HepG2 (cell line): ENCODE data around the gene FAM222B. TPM values are rescaled to one million over a fixed set of nuclear protein-coding genes. Genes with fewer than 3 reads are reported as not detected.

Experiments used
- ATAC-seq: fragments of 200-7000 bp; cut with Tn5 transposase; 3 replicates; pipeline ENCODE4 v1.9.1; 2020; ENCODE audit warnings: mild to moderate bottlenecking, moderate library complexity
- BruUV-seq: library from RNA; stranded (reverse); fragments of 400-500 nt; replicated peaks from 2 replicates; lab custom pipeline; 2021; lab: Mats Ljungman, UMichigan
- CTCF ChIA-PET: fragments of 300-600 bp; formaldehyde crosslinking; extraction: SDS; loops from one replicate; lab custom pipeline; 2021; ENCODE audit warnings: low total read pairs, inconsistent platforms, low intra/inter-chr PET ratio; lab: Yijun Ruan, JAX
- POLR2A ChIA-PET: fragments of 350-600 bp; sonication (Branson Sonifier 250); formaldehyde crosslinking; loops from one replicate; lab custom pipeline; 2020; ENCODE audit warnings: antibody characterized with exemption, inconsistent platforms; lab: Yijun Ruan, JAX
- DNase-seq: peaks from one replicate; pipeline ENCODE4 v3.0.0-alpha.2; 2015; ENCODE audit warnings: low spot score
- FAIRE-seq: peaks from 3 replicates; lab custom pipeline; 2011; peaks lifted over from hg19 to GRCh38; lab: Jason Lieb, UNC
- H2AFZ ChIP-seq: one replicate; pipeline ENCODE4 v1.6.1; 2011; ENCODE audit warnings: low read length, inconsistent platforms
- H3K27ac ChIP-seq: fragments of 300-600 bp; 3 replicates; pipeline ENCODE4 v1.8.0; 2011; ENCODE audit warnings: mixed run types, mild to moderate bottlenecking, mixed read lengths, low read length, inconsistent platforms; ENCODE audit not compliant: insufficient read depth; ENCODE audit errors: extremely low read length
- H3K27me3 ChIP-seq, 2 experiments: fragments of 200-600 bp in 1 of 2; 2 replicates in 1 of 2; 3 replicates in 1 of 2; pipeline versions ENCODE4 v1.6.0 to v1.8.0; 2011; ENCODE audit warnings: low read length in 2 of 2, mild to moderate bottlenecking in 2 of 2, moderate library complexity in 2 of 2, inconsistent platforms in 1 of 2; ENCODE audit not compliant: insufficient read depth in 2 of 2, control insufficient read depth in 1 of 2
- H3K36me3 ChIP-seq, 2 experiments: fragments of 200-600 bp in 1 of 2; replicated peaks in 1 of 2; 2 replicates in 1 of 2; 3 replicates in 1 of 2; pipeline versions ENCODE4 v1.5.1 to v1.8.0; 2011; ENCODE audit warnings: low read length in 2 of 2, inconsistent platforms in 1 of 2; ENCODE audit not compliant: insufficient read depth in 2 of 2, control insufficient read depth in 1 of 2
- H3K4me1 ChIP-seq: 2 replicates; pipeline ENCODE4 v1.5.1; 2012; ENCODE audit warnings: low read length, inconsistent platforms; ENCODE audit not compliant: insufficient read depth
- H3K4me2 ChIP-seq: 2 replicates; pipeline ENCODE4 v1.6.0; 2011; ENCODE audit warnings: low read depth, low read length, inconsistent platforms
- H3K4me3 ChIP-seq, 3 experiments: fragments of 200-600 bp in 1 of 3; sonication (generic), shearing (Covaris generic) in 1 of 3; replicated peaks in 1 of 3; 2 replicates each; pipeline ENCODE4 v1.5.1; 2011 to 2016; ENCODE audit warnings: low read length in 3 of 3, inconsistent platforms in 2 of 3, low read depth in 2 of 3, mild to moderate bottlenecking in 2 of 3, control low read depth in 1 of 3, mixed read lengths in 1 of 3; ENCODE audit not compliant: insufficient read depth in 1 of 3
- H3K79me2 ChIP-seq: one replicate; pipeline ENCODE4 v1.6.1; 2011; ENCODE audit warnings: low read length, inconsistent platforms; ENCODE audit not compliant: insufficient read depth
- H3K9ac ChIP-seq: 2 replicates; pipeline ENCODE4 v1.6.0; 2011; ENCODE audit warnings: mild to moderate bottlenecking, low read depth, low read length, inconsistent platforms; ENCODE audit not compliant: insufficient read depth
- H3K9me3 ChIP-seq: 2 replicates; pipeline ENCODE4 v1.5.1; 2012; ENCODE audit warnings: mild to moderate bottlenecking, low read length
- H4K20me1 ChIP-seq: 2 replicates; pipeline ENCODE4 v1.6.0; 2011; ENCODE audit warnings: inconsistent platforms, mild to moderate bottlenecking, low read length, moderate library complexity; ENCODE audit not compliant: insufficient read depth
- AGO2 ChIP-seq: fragments of 200-400 bp; formaldehyde crosslinking; optimal IDR thresholded peaks from 2 replicates; pipeline ENCODE3; 2017; ENCODE audit warnings: mild to moderate bottlenecking, low read depth, low read length, moderate library complexity
- HOXA7 ChIP-seq: sonication (generic); formaldehyde crosslinking; IDR thresholded peaks from 2 replicates; pipeline ENCODE4 v1.8.1; 2022; ENCODE audit warnings: mild to moderate bottlenecking, missing genetic modification reagents, moderate library complexity
- NFE2 ChIP-seq: sonication (generic); formaldehyde crosslinking; IDR thresholded peaks from 2 replicates; pipeline ENCODE4 v1.4.0; 2020; ENCODE audit warnings: missing genetic modification reagents
- NFIB ChIP-seq: sonication (generic); formaldehyde crosslinking; IDR thresholded peaks from 2 replicates; pipeline ENCODE4 v1.9.0; 2021; ENCODE audit warnings: missing genetic modification reagents, mild to moderate bottlenecking, borderline replicate concordance
- SETDB1 ChIP-seq: sonication (generic); formaldehyde crosslinking; IDR thresholded peaks from 2 replicates; pipeline ENCODE4 v1.5.1; 2020; ENCODE audit warnings: missing genetic modification reagents, mild to moderate bottlenecking, borderline replicate concordance
- ZNF317 ChIP-seq: sonication (generic); formaldehyde crosslinking; IDR thresholded peaks from 2 replicates; pipeline ENCODE4 v1.5.0; 2020; ENCODE audit warnings: mild to moderate bottlenecking, missing genetic modification reagents
- ZNF333 ChIP-seq: sonication (generic); formaldehyde crosslinking; IDR thresholded peaks from 2 replicates; pipeline ENCODE4 v1.4.0; 2020; ENCODE audit warnings: mild to moderate bottlenecking, missing genetic modification reagents, borderline replicate concordance
- ZNF816 ChIP-seq: sonication (generic); formaldehyde crosslinking; IDR thresholded peaks from 2 replicates; pipeline ENCODE4 v1.8.0; 2022; ENCODE audit warnings: missing genetic modification reagents, mild to moderate bottlenecking, borderline replicate concordance
- WGBS: methylation state at CpG from one replicate; pipeline ENCODE4 v1.1.6; 2017; ENCODE audit warnings: low lambda C conversion rate; 5-methylcytosine and 5-hydroxymethylcytosine counted together
- in situ Hi-C: cut with HindIII; loops from 2 replicates; pipeline ENCODE4 v1.10.0; 2017; ENCODE audit warnings: low pct_unique_long_range_greater_than_20kb; ENCODE audit not compliant: extremely low pct_ligation_motif_present
- intact Hi-C: fragments of 100-400 bp; cut with micrococcal nuclease; formaldehyde crosslinking; loops from one replicate; pipeline ENCODE4 v1.10.0; 2022; ENCODE audit not compliant: unreplicated experiment
- polyA plus RNA-seq, 8 experiments: library from polyadenylated mRNA; depleted of rRNA in 3 of 8; stranded (reverse) in 7 of 8; unstranded in 1 of 8; fragments of >200 nt; fragmentation: Illumina TruSeq in 4 of 8; extraction: Trizol in 4 of 8; gene quantifications; 2 replicates each; pipeline versions ENCODE4 v1.2.1 to v1.2.3, GENCODE V29; 2011 to 2016; ENCODE audit warnings: low read depth in 4 of 8, missing spikeins in 1 of 8, mixed read lengths in 1 of 8; ENCODE audit not compliant: insufficient read depth in 1 of 8
- total RNA-seq, 5 experiments: library from RNA; depleted of rRNA; stranded (reverse); fragments of >200 nt; fragmentation: Illumina TruSeq; extraction: Trizol; gene quantifications; 2 replicates each; pipeline ENCODE4 v1.2.3, GENCODE V29; 2016; ENCODE audit warnings: low read depth in 1 of 5

The FAM222B gene
- total and polyA plus RNA-seq, 2 of the 13 experiments (the other 11 are each of a cell fraction or from before 2014, with no cell fraction given) = 3.5 to 7.3 TPM

DNA sequence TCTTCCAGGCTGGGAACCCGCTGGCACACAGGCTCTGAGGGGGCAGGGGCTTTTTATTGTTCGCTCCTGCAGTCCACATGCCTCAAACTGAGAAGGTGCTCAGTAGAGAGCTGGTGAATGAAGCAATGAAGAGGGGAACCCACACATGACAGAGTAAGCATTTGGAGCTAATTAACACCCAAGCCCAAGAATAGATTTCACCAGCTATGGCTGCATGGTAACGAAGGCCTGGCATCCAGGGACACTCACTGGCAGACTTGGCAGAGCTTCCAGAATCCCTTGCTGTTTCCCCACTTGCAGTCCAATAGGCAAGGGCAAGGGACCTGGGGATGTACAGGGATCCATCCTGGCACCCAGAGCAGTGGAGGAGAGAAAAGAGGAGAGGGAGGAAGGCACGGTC, 42.8 kb upstream of the FAM222B start (continued):
- TF ChIP-seq ZNF816 (CRISPR knock-in tag) = no peak

DNA sequence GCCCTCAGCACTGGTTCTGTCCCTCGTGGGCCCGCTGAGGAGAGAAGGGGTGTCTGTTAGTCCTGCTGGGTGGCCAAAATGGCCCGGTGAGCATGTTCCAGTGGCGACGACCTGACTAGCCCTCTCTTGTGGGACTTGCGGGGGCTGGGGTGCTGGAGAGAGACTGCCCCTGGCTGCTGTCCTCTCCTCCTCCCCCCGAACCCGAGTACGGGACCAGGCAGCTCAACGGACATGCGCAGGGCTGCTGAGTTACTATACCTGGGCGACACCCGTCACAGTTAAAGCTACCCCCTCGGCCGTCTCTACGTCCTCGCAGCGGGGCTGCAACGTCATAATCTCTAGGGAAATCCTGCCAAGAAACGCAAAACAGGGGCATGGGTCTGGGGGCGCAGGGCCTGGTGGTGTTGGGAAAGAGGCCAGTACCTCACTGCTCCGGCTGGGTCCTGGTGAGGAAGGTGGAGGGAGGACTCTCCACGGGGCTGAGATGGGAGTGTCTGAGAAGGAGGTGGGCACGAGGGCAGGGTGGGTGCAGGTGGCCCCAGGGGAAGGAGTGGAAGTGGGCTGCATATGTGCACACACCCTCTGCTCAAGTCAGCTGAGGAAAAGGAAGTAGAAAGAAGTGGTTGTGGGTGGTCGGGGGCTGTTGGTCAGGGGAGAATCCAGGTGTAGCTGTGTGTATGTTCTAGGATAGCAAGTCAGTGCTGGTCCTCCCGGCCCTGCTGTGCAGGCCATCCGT, 41.5 kb upstream of the FAM222B start:
- Histone ChIP-seq H3K36me3 (peaks cover 28 to 62% of the 10 kb centered on the region in 2 experiments), H3K9me3 (no peaks in the 10 kb centered on the region), H3K27me3 (no peaks in the 10 kb centered on the region), H3K4me2 (no peak overlapping the region), H3K4me1 (no peaks in the 10 kb centered on the region), H3K79me2 (no peaks in the 10 kb centered on the region), H3K9ac (no peak overlapping the region), H4K20me1 (no peaks in the 10 kb centered on the region), H2AFZ (no peak overlapping the region), H3K27ac (no peak overlapping the region), H3K4me3 (no peak overlapping the region)
- ChIA-PET POLR2A (no interaction called here), CTCF (no interaction called here)
- no peak for DNase-seq
- no peak for ATAC-seq
- WGBS = 94% methylated on average over 17 of the region's 27 CpGs
- no TSS peak for BruUV-seq
- no peak for TF ChIP-seq ZNF317 (CRISPR knock-in tag)
- no peak for TF ChIP-seq SETDB1 (CRISPR knock-in tag)
- peak; percentile 54 for TF ChIP-seq AGO2
- no peak for TF ChIP-seq NFE2 (CRISPR knock-in tag)
- no peak for TF ChIP-seq NFIB
- no peak for TF ChIP-seq ZNF333 (CRISPR knock-in tag)
- no peak for TF ChIP-seq HOXA7
- FAIRE-seq = no peak
- in situ Hi-C loops = loop anchor here (10.0 to 25.0 kb wide), 2 partner anchors 119 to 247 kb away; partner anchors contain the start of gene BLTP2
- intact Hi-C loops = no loop called here
